HCT116 (cell line): Measurements from ENCODE around the gene SLK. TPM values are rescaled to one million over a fixed set of nuclear protein-coding genes. Genes with fewer than 3 reads are reported as not detected.

ENCODE experiments used
- ATAC-seq: fragments of 200-7000 bp; cut with Tn5 transposase; 2 replicates; pipeline ENCODE4 v1.9.1; 2020; ENCODE audit warnings: mild to moderate bottlenecking, moderate library complexity
- BruUV-seq: library from RNA; stranded (reverse); fragments of 400-500 nt; replicated peaks from 2 replicates; lab custom pipeline; 2021; lab: Mats Ljungman, UMichigan
- CTCF ChIA-PET: fragments of 300-600 bp; sonication (Branson Sonifier 250); formaldehyde crosslinking; loops from one replicate; lab custom pipeline; 2021; ENCODE audit warnings: antibody characterized with exemption; lab: Charles Lee
- POLR2A ChIA-PET: fragments of 300-600, 350-600 bp; sonication (Branson Sonifier 250); formaldehyde crosslinking; loops from one replicate; lab custom pipeline; 2021; ENCODE audit warnings: antibody characterized with exemption; lab: Charles Lee
- RAD21 ChIA-PET, 2 experiments: fragments of 300-600 bp; sonication (Branson Sonifier 250); formaldehyde crosslinking; loops; one replicate each; lab custom pipeline; 2023; ENCODE audit warnings: low total read pairs in 2 of 2; ENCODE audit not compliant: uncharacterized antibody in 2 of 2, unreplicated experiment in 2 of 2, low non-redundant PET in 1 of 2; lab: Charles Lee
- DNase-seq: peaks from one replicate; pipeline ENCODE4 v3.0.0-alpha.2; 2010; ENCODE audit warnings: low read depth, low spot score
- H2AFZ ChIP-seq: fragments of 200-600 bp; shearing (Covaris generic), sonication (generic); 2 replicates; pipeline ENCODE4 v1.6.1; 2017; ENCODE audit warnings: low read depth, mixed run types, mixed read lengths, antibody characterized with exemption, low read length; ENCODE audit not compliant: poor library complexity, severe bottlenecking
- H3K27ac ChIP-seq: 2 replicates; pipeline ENCODE4 v1.5.1; 2012; ENCODE audit warnings: low read depth, low read length
- H3K27me3 ChIP-seq: fragments of 200-600 bp; sonication (generic); 2 replicates; pipeline ENCODE4 v1.6.1; 2016; ENCODE audit warnings: mixed run types, low read length, mixed read lengths; ENCODE audit not compliant: insufficient read depth
- H3K36me3 ChIP-seq, 2 experiments: fragments of 200-500 bp in 1 of 2; fragments of 200-600 bp in 1 of 2; sonication (Bioruptor generic) in 1 of 2; sonication (generic) in 1 of 2; 2 replicates each; pipeline versions ENCODE4 v1.5.1 to v1.6.1; 2014 to 2016; ENCODE audit warnings: low read length in 2 of 2, inconsistent platforms in 1 of 2, mixed read lengths in 1 of 2, mixed run types in 1 of 2; ENCODE audit not compliant: insufficient read depth in 2 of 2, control insufficient read depth in 1 of 2
- H3K4me1 ChIP-seq, 2 experiments: fragments of 200-600 bp in 1 of 2; sonication (generic) in 1 of 2; 2 replicates each; pipeline versions ENCODE4 v1.5.1 to v1.6.1; 2012 to 2017; ENCODE audit warnings: low read length in 2 of 2, inconsistent platforms in 1 of 2, mild to moderate bottlenecking in 1 of 2, mixed read lengths in 1 of 2, mixed run types in 1 of 2, moderate library complexity in 1 of 2; ENCODE audit not compliant: insufficient read depth in 2 of 2, control insufficient read depth in 1 of 2
- H3K4me2 ChIP-seq: fragments of 200-600 bp; sonication (generic); 2 replicates; pipeline ENCODE4 v1.6.1; 2017; ENCODE audit warnings: mixed run types, low read length, mixed read lengths
- H3K4me3 ChIP-seq, 2 experiments: fragments of 200-600 bp in 1 of 2; sonication (generic) in 1 of 2; replicated peaks in 1 of 2; 2 replicates each; pipeline ENCODE4 v1.5.1; 2011 to 2016; ENCODE audit warnings: low read length in 2 of 2, control low read depth in 1 of 2, low read depth in 1 of 2, mild to moderate bottlenecking in 1 of 2, mixed read lengths in 1 of 2, mixed run types in 1 of 2
- H3K79me2 ChIP-seq: fragments of 200-600 bp; sonication (generic); 2 replicates; pipeline ENCODE4 v1.6.1; 2017; ENCODE audit warnings: mild to moderate bottlenecking, mixed run types, low read length, moderate library complexity, mixed read lengths; ENCODE audit not compliant: insufficient read depth
- H3K9ac ChIP-seq: fragments of 200-600 bp; sonication (generic); 2 replicates; pipeline ENCODE4 v1.6.1; 2016; ENCODE audit warnings: low read length, mixed read lengths
- H3K9me2 ChIP-seq: fragments of 200-600 bp; sonication (generic), shearing (Covaris generic); 2 replicates; pipeline ENCODE4 v1.6.1; 2017; ENCODE audit warnings: mixed run types, mild to moderate bottlenecking, moderate library complexity; ENCODE audit not compliant: insufficient read depth
- H3K9me3 ChIP-seq, 2 experiments: fragments of 200-500 bp in 1 of 2; fragments of 200-600 bp in 1 of 2; sonication (Bioruptor generic) in 1 of 2; sonication (generic) in 1 of 2; 2 replicates each; pipeline ENCODE4 v1.6.1; 2014 to 2017; ENCODE audit warnings: low read length in 2 of 2, mixed read lengths in 2 of 2, inconsistent platforms in 1 of 2, low read depth in 1 of 2, mild to moderate bottlenecking in 1 of 2, mixed run types in 1 of 2, moderate library complexity in 1 of 2; ENCODE audit not compliant: control insufficient read depth in 1 of 2, insufficient read depth in 1 of 2
- H4K20me1 ChIP-seq: fragments of 200-600 bp; sonication (generic), shearing (Covaris generic); 2 replicates; pipeline ENCODE4 v1.6.1; 2017; ENCODE audit warnings: mixed run types, mild to moderate bottlenecking, moderate library complexity; ENCODE audit not compliant: insufficient read depth
- ATF3 ChIP-seq: IDR thresholded peaks from 2 replicates; pipeline ENCODE4 v1.6.1; 2012
- CBX3 ChIP-seq: IDR thresholded peaks from 2 replicates; pipeline ENCODE4 v1.6.1; 2012; ENCODE audit warnings: low read depth
- CTCF ChIP-seq, 3 experiments: fragments of 200-600 bp in 1 of 3; sonication (generic) in 1 of 3; IDR thresholded peaks in 2 of 3; conservative IDR thresholded peaks in 1 of 3; 2 replicates each; pipeline ENCODE4 v1.5.1; 2012 to 2017; ENCODE audit warnings: low read depth in 2 of 3, low read length in 2 of 3, antibody characterized with exemption in 1 of 3, borderline replicate concordance in 1 of 3, control low read depth in 1 of 3, mild to moderate bottlenecking in 1 of 3, mixed read lengths in 1 of 3, mixed run types in 1 of 3, moderate library complexity in 1 of 3; ENCODE audit not compliant: insufficient read depth in 1 of 3
- EGR1 ChIP-seq: IDR thresholded peaks from 2 replicates; pipeline ENCODE4 v1.6.1; 2012; ENCODE audit warnings: low read depth
- ELF1 ChIP-seq: IDR thresholded peaks from 2 replicates; pipeline ENCODE4 v1.6.1; 2012; ENCODE audit warnings: low read depth, borderline replicate concordance
- EZH2 ChIP-seq: fragments of 200-600 bp; sonication (generic); IDR thresholded peaks from 2 replicates; pipeline ENCODE4 v1.6.1; 2017; ENCODE audit warnings: antibody characterized with exemption, mixed run types
- FOSL1 ChIP-seq: IDR thresholded peaks from 2 replicates; pipeline ENCODE4 v1.6.1; 2012; ENCODE audit warnings: low read depth
- JUND ChIP-seq: IDR thresholded peaks from 2 replicates; pipeline ENCODE4 v1.6.1; 2012
- POLR2A ChIP-seq: IDR thresholded peaks from 2 replicates; pipeline ENCODE4 v1.7.0; 2011; ENCODE audit warnings: borderline replicate concordance; ENCODE audit not compliant: insufficient read depth, insufficient read length; ENCODE audit errors: extremely low read depth
- POLR2AphosphoS5 ChIP-seq: IDR thresholded peaks from 2 replicates; pipeline ENCODE4 v1.6.1; 2011; ENCODE audit warnings: mild to moderate bottlenecking, low read depth, low read length, moderate library complexity
- REST ChIP-seq: IDR thresholded peaks from 2 replicates; pipeline ENCODE4 v1.6.1; 2012; ENCODE audit warnings: low read depth
- SIN3A ChIP-seq: IDR thresholded peaks from 2 replicates; pipeline ENCODE4 v1.6.1; 2012; ENCODE audit warnings: low read depth
- SP1 ChIP-seq: IDR thresholded peaks from 2 replicates; pipeline ENCODE4 v1.6.1; 2012; ENCODE audit warnings: low read depth
- TCF7L2 ChIP-seq: IDR thresholded peaks from 2 replicates; pipeline ENCODE4 v1.7.0; 2011; ENCODE audit warnings: borderline replicate concordance, inconsistent platforms; ENCODE audit not compliant: insufficient read depth, insufficient read length; ENCODE audit errors: extremely low read depth
- YY1 ChIP-seq: IDR thresholded peaks from 2 replicates; pipeline ENCODE4 v1.6.1; 2011; ENCODE audit warnings: low read length, low read depth, moderate library complexity, mild to moderate bottlenecking; ENCODE audit not compliant: insufficient replicate concordance; ENCODE audit errors: extremely low read depth
- ZFX ChIP-seq: fragments of 450-650 bp; IDR thresholded peaks from 2 replicates; pipeline ENCODE4 v1.6.1; 2017
- ZNF274 ChIP-seq: fragments of 200-500 bp; sonication (Bioruptor generic); IDR thresholded peaks from 2 replicates; pipeline ENCODE4 v1.6.1; 2014; ENCODE audit warnings: mild to moderate bottlenecking, low read depth, low read length, inconsistent platforms
- intact Hi-C: fragments of 100-400 bp; cut with micrococcal nuclease; formaldehyde crosslinking; loops from 2 replicates; pipeline ENCODE4 v1.10.0; 2022
- total RNA-seq: library from RNA; stranded (reverse); gene quantifications from one replicate; pipeline ENCODE4 v1.2.1, GENCODE V29; 2021; ENCODE audit not compliant: unreplicated experiment

The SLK gene
- total RNA-seq, 1 experiment from 2014 or later, result 44.2 TPM

DNA sequence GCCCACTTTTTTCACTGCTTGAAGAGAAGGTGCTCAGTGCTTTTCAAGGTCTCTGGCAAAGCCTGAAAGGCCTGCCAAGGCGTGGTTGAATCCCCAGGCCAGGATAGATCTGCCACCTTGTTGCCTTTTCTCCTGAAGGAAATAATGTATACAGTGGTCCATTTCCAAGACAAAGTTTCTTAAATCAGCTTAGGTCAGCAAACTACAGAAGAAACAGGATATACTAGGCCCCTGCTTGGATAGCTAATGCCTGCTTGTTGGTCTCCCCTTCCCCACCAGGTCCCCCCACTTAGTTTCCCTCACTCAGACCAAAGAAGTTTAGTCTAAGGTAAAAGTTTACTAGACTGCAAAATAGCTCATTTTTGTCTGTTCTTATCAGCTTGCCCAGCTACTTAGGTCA lies 98.8 kb downstream of the SLK start:
- Histone ChIP-seq H4K20me1 (no peaks in the 10 kb centered on the region), H3K79me2 (no peaks in the 10 kb centered on the region), H3K4me2 (no peak overlapping the region), H3K9ac (no peak overlapping the region), H3K27ac (no peak overlapping the region), H3K27me3 (no peaks in the 10 kb centered on the region), H2AFZ (no peak overlapping the region), H3K9me3 (no peaks in the 10 kb centered on the region), H3K9me2 (no peaks in the 10 kb centered on the region), H3K36me3 (no peaks in the 10 kb centered on the region), H3K4me3 (no peak overlapping the region), H3K4me1 (no peaks in the 10 kb centered on the region)
- intact Hi-C loops, result no loop called here
- POLR2A ChIA-PET, result no interaction called here
- DNase-seq, result no peak
- TF ChIP-seq ZFX (no peak), ATF3 (no peak), POLR2AphosphoS5 (no peak), JUND (no peak), POLR2A (no peak), ZNF274 (no peak), SIN3A (no peak), FOSL1 (no peak), CTCF (IDR thresholded peaks at IDR 0.05 in 2 of 3, conservative IDR thresholded peaks at IDR 0.05 in 1 of 3; ENCODE audit: borderline replicate concordance in 1 of 3, insufficient read depth in 1 of 3, low read depth in 2 of 3, low read length in 2 of 3) (no peak), CBX3 (no peak), EGR1 (no peak), YY1 (no peak), REST (no peak), SP1 (no peak), EZH2 (no peak), TCF7L2 (no peak), ELF1 (no peak)
- RAD21 ChIA-PET, result no interaction called here
- no peak for ATAC-seq
- CTCF ChIA-PET, result no interaction called here
- BruUV-seq, result no TSS peak
